HCT116 (cell line): Measurements from ENCODE around the gene CCDC80.

Source experiments
- CEBPB ChIP-seq: IDR thresholded peaks from 2 replicates; pipeline ENCODE4 v1.6.1; 2012; ENCODE audit warnings: low read depth
- EGR1 ChIP-seq: IDR thresholded peaks from 2 replicates; pipeline ENCODE4 v1.6.1; 2012; ENCODE audit warnings: low read depth
- POLR2A ChIP-seq: IDR thresholded peaks from 2 replicates; pipeline ENCODE4 v1.7.0; 2011; ENCODE audit warnings: borderline replicate concordance; ENCODE audit not compliant: insufficient read depth, insufficient read length; ENCODE audit errors: extremely low read depth
- TCF7L2 ChIP-seq: IDR thresholded peaks from 2 replicates; pipeline ENCODE4 v1.7.0; 2011; ENCODE audit warnings: borderline replicate concordance, inconsistent platforms; ENCODE audit not compliant: insufficient read depth, insufficient read length; ENCODE audit errors: extremely low read depth
- YY1 ChIP-seq: IDR thresholded peaks from 2 replicates; pipeline ENCODE4 v1.6.1; 2011; ENCODE audit warnings: low read length, low read depth, moderate library complexity, mild to moderate bottlenecking; ENCODE audit not compliant: insufficient replicate concordance; ENCODE audit errors: extremely low read depth
- TF ChIP-seq, protein P1 (sequence below): IDR thresholded peaks from 2 replicates; pipeline ENCODE4 v1.6.1; 2011; ENCODE audit warnings: mild to moderate bottlenecking, low read length, moderate library complexity; ENCODE audit not compliant: insufficient replicate concordance; ENCODE audit errors: extremely low read depth
- TF ChIP-seq, protein P2 (sequence below), 3 experiments: fragments of 200-600 bp in 1 of 3; sonication (generic) in 1 of 3; IDR thresholded peaks in 2 of 3; conservative IDR thresholded peaks in 1 of 3; 2 replicates each; pipeline ENCODE4 v1.5.1; 2012 to 2017; ENCODE audit warnings: low read depth in 2 of 3, low read length in 2 of 3, antibody characterized with exemption in 1 of 3, borderline replicate concordance in 1 of 3, control low read depth in 1 of 3, mild to moderate bottlenecking in 1 of 3, mixed read lengths in 1 of 3, mixed run types in 1 of 3, moderate library complexity in 1 of 3; ENCODE audit not compliant: insufficient read depth in 1 of 3
- TF ChIP-seq, protein P3 (sequence below): IDR thresholded peaks from 2 replicates; pipeline ENCODE4 v1.6.1; 2012; ENCODE audit warnings: low read depth

DNA sequence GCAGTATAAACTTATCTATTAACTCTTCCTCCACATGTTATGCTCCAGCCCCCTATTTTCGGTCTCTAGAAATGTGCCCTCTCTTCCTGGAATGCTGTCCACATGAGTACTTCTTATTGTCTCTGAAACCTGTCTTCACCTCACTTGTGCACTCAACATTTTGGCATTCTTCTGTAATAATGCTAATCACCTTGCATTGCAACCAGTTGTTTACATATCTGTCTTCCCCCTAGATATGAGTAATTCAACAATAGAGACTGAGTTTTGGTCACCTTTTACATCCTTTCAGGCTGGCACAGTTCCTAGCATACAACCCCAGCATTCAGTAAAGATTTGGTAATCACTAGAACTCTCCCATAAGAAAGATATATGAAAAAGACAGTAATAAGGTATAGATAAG lies 17.2 kb downstream of the CCDC80 start:
- TF ChIP-seq, protein P1, sequence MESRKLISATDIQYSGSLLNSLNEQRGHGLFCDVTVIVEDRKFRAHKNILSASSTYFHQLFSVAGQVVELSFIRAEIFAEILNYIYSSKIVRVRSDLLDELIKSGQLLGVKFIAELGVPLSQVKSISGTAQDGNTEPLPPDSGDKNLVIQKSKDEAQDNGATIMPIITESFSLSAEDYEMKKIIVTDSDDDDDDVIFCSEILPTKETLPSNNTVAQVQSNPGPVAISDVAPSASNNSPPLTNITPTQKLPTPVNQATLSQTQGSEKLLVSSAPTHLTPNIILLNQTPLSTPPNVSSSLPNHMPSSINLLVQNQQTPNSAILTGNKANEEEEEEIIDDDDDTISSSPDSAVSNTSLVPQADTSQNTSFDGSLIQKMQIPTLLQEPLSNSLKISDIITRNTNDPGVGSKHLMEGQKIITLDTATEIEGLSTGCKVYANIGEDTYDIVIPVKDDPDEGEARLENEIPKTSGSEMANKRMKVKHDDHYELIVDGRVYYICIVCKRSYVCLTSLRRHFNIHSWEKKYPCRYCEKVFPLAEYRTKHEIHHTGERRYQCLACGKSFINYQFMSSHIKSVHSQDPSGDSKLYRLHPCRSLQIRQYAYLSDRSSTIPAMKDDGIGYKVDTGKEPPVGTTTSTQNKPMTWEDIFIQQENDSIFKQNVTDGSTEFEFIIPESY = no peak
- TF ChIP-seq, protein P2, sequence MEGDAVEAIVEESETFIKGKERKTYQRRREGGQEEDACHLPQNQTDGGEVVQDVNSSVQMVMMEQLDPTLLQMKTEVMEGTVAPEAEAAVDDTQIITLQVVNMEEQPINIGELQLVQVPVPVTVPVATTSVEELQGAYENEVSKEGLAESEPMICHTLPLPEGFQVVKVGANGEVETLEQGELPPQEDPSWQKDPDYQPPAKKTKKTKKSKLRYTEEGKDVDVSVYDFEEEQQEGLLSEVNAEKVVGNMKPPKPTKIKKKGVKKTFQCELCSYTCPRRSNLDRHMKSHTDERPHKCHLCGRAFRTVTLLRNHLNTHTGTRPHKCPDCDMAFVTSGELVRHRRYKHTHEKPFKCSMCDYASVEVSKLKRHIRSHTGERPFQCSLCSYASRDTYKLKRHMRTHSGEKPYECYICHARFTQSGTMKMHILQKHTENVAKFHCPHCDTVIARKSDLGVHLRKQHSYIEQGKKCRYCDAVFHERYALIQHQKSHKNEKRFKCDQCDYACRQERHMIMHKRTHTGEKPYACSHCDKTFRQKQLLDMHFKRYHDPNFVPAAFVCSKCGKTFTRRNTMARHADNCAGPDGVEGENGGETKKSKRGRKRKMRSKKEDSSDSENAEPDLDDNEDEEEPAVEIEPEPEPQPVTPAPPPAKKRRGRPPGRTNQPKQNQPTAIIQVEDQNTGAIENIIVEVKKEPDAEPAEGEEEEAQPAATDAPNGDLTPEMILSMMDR (IDR thresholded peaks at IDR 0.05 in 2 of 3, conservative IDR thresholded peaks at IDR 0.05 in 1 of 3; ENCODE audit: borderline replicate concordance in 1 of 3, insufficient read depth in 1 of 3, low read depth in 2 of 3, low read length in 2 of 3) = no peak
- TF ChIP-seq CEBPB (no peak), TCF7L2 (no peak), POLR2A (no peak), YY1 (no peak), EGR1 (no peak)
- TF ChIP-seq, protein P3, sequence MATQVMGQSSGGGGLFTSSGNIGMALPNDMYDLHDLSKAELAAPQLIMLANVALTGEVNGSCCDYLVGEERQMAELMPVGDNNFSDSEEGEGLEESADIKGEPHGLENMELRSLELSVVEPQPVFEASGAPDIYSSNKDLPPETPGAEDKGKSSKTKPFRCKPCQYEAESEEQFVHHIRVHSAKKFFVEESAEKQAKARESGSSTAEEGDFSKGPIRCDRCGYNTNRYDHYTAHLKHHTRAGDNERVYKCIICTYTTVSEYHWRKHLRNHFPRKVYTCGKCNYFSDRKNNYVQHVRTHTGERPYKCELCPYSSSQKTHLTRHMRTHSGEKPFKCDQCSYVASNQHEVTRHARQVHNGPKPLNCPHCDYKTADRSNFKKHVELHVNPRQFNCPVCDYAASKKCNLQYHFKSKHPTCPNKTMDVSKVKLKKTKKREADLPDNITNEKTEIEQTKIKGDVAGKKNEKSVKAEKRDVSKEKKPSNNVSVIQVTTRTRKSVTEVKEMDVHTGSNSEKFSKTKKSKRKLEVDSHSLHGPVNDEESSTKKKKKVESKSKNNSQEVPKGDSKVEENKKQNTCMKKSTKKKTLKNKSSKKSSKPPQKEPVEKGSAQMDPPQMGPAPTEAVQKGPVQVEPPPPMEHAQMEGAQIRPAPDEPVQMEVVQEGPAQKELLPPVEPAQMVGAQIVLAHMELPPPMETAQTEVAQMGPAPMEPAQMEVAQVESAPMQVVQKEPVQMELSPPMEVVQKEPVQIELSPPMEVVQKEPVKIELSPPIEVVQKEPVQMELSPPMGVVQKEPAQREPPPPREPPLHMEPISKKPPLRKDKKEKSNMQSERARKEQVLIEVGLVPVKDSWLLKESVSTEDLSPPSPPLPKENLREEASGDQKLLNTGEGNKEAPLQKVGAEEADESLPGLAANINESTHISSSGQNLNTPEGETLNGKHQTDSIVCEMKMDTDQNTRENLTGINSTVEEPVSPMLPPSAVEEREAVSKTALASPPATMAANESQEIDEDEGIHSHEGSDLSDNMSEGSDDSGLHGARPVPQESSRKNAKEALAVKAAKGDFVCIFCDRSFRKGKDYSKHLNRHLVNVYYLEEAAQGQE = no peak
